GM08714 (cell line): ENCODE data around the gene FGFR3.

ENCODE experiments used
- H3K4me3 ChIP-seq: fragments of 200-500 bp; sonication (Bioruptor generic); 2 replicates; pipeline ENCODE4 v1.5.1; 2014; ENCODE audit warnings: mild to moderate bottlenecking, low read length, inconsistent platforms
- ZNF274 ChIP-seq: IDR thresholded peaks from 2 replicates; pipeline ENCODE4 v1.6.1; 2012; ENCODE audit warnings: mild to moderate bottlenecking, low read depth, low read length

The FGFR3 gene

GRCh38 chr4:1785592-1785991 is 7.5 kb upstream of the FGFR3 start:
- TF ChIP-seq ZNF274: no peak

GRCh38 chr4:1786544-1787362 is 6.3 kb upstream of the FGFR3 start:
- no peak overlapping the region for H3K4me3 ChIP-seq
- TF ChIP-seq ZNF274: no peak

More at GRCh38 chr4:1785592-1785991, 7.5 kb upstream of the FGFR3 start:
- H3K4me3 ChIP-seq: no peak overlapping the region

GRCh38 chr4:1787411-1788077 is 5.5 kb upstream of the FGFR3 start:
- TF ChIP-seq ZNF274: no peak
- no peak overlapping the region for H3K4me3 ChIP-seq

GRCh38 chr4:1788254-1788973 is 4.7 kb upstream of the FGFR3 start:
- H3K4me3 ChIP-seq: no peak overlapping the region
- TF ChIP-seq ZNF274: no peak

- H3K4me3 ChIP-seq: no peak overlapping the region
- TF ChIP-seq ZNF274: no peak
These were observed 3.5 kb upstream of the FGFR3 start for GRCh38 chr4:1789552-1789951.

GRCh38 chr4:1790005-1790404 is 3.1 kb upstream of the FGFR3 start:
- no peak overlapping the region for H3K4me3 ChIP-seq
- TF ChIP-seq ZNF274: no peak

- no peak for TF ChIP-seq ZNF274
- no peak overlapping the region for H3K4me3 ChIP-seq
These were observed 798 bp upstream of the FGFR3 start for GRCh38 chr4:1792158-1792831.

GRCh38 chr4:1793496-1793840 is 375 bp downstream of the FGFR3 start:
- TF ChIP-seq ZNF274: no peak
- H3K4me3 ChIP-seq: peak overlapping the region; percentile 20; the same call in 1 of the 2 replicates

GRCh38 chr4:1793940-1794808 is 1.1 kb downstream of the FGFR3 start:
- no peak overlapping the region for H3K4me3 ChIP-seq
- TF ChIP-seq ZNF274: no peak

GRCh38 chr4:1794809-1795298 is 1.8 kb downstream of the FGFR3 start:
- H3K4me3 ChIP-seq: no peak overlapping the region
- TF ChIP-seq ZNF274: no peak

GRCh38 chr4:1795299-1796195 is 2.5 kb downstream of the FGFR3 start:
- H3K4me3 ChIP-seq: no peak overlapping the region
- TF ChIP-seq ZNF274: no peak

- no peak for TF ChIP-seq ZNF274
- H3K4me3 ChIP-seq: no peak overlapping the region
These were observed 3.6 kb downstream of the FGFR3 start for GRCh38 chr4:1796486-1797204.
